ENCODE measurements around the gene UBE2I.
"Not testable (repeated sequence)": the region's sequence is repeated elsewhere in the genome, so short reads cannot be mapped to it uniquely, and the experiment has no call there.

The UBE2I gene

DNA sequence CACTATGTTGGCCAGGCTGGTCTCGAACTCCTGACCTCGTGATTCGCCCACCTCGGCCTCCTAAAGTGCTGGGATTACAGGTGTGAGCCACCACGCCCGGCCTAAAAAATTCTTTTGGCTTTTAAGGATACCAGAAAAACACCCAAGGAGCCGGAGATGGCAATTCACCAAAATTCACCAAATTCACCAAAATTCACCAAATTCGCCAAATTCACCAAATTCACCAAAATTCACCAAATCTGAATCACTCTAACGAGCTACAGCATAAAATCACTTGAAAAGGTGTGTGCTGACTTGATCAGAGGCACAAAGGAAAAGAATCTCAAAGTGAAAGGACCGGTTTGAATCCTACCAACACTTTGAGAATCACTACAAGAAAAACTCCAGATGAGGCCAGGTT lies 19.5 kb downstream of the UBE2I start:
- DNase-seq: not testable (repeated sequence)

DNA sequence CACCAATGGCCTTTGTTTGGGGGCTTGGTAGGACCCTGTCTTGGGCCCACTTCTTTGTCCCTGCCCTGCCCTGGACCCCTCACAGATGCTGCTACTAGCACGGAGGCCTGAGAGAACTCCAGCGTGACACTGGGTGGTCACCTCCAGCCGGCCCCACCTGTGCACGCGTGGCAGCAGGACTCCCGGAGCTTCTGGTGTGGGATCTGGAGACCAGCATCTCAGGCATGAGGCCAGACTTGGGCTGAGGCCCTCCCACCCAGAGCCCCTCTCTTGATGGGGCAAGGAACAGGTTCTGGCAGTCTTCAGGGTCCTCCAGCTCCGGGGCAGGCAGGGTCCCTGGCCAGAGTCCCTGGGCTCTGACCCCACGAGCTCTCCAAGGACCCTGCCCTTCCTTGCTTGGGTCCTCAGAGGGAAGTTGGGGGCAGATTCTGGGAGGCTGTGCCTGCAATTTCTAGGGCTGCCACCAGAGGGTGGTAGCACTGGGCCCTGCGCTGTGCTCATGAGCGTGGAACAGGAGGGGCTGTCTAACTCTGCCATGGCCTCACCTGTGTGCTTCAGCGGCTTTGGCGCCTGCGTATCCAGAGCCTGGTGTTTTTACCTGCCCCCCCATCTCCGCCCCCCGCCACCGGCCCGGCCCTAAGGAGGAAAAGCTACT lies 21.0 kb downstream of the UBE2I start:
- no peak for DNase-seq

DNA sequence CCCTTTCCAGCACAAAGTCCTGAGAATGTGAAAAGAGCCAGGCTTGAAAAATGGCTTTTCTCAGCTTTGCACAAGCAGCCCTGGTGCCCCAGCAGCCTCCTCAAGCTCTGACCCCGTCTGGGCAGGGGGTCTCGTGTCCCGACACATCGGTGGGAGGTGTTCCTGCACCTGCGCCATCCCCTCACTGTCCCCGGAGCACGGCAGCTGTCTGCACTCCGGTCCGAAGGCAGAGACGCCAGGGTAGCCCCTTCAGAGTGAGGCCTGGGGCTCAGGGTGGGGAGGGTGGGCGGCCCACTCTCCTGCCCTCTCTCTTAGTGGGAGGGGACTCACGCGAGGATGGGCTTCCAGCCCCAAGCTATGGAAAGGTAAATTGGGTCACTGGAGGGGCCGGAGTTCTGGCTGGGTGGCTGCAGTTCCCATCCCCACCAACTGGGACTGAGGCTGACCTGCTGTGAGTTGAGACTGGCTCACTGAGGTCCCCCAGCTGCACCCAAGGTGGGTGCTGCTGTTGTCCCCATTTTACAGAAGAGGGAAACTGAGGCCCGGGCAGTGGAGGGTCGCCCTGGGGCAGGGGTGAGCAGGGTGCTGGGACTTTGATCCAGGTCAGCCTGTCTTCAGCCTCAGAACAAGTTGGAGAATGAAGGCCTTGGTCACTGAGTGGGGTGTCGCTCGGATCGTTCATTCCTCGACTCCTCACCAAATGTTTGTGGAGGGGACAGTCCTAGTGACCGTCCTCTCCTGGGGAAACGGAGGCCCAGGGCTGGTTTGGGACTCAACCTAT lies 21.7 kb downstream of the UBE2I start:
- DNase-seq: no peak

DNA sequence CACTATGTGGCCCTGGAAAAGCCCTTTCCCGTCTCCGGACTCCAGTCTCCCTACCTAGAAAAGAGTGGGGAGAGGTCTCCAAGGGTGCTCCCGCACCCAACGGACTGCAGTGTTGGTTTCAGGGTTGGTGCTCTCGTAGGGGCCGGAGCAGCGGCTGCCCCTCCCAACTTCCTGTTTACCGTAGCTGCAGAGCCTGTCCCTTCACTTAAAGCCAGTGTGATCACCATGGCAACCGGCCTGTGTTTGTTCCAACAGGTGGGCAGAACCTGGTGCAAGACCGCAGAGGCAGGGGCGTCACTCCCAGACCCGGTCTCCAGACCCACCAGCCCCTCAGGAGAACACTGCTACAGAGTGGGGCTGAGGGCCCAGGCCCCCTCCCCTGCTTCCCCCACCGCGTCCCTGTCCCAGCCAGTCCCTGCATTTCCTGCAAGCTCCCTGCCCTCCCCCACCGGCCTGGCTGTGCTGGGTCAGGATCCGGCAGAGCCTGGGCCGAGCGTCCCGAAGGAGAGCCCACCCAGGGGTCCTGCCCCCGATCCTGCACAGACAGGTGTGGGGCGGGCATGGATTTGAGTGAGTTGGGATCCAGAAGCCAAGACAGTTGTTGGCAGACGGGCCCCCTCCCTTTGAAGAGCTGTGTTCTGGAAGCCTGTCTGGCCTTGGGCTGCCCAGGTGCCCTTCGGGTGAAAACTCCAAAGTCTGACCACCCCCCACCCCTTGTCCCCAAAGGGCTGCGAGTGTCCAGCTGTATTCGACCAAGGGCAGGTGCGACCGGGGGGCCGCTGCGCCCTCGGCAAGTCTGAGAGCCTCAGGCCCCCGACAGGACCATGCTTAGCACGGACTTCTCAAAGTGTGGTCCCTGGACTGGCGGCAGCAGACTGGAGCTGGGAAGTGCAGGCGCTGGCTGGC lies 22.5 kb downstream of the UBE2I start:
- DNase-seq: peak in 9 of 56 donors; percentile 4 to 40 (median 10)

DNA sequence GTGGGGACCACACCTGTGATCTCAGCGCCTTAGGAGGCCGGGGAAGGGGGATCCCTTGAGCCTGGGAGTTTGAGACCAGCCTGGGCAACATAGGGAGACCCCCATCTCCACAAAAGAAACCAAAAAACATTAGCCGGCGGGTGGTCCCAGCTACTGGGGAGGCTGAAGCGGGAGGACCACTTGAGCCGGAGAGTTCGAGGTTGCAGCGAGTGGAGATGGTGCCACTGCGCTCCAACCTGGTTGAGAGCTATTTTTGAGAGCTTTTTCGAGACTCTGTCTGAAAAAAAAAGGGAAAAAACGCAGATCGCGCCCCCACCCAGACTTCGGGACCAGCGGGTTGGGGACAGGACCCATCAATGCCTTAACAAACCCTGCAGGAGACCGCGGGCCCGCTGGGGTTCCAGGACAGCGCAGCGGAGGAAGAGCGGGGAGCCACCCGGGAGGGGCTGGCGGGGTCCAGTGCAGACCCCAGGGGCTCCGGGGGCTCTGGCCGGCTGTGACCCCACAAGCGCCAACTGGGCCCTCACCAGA lies 23.2 kb downstream of the UBE2I start:
- no peak for DNase-seq

DNA sequence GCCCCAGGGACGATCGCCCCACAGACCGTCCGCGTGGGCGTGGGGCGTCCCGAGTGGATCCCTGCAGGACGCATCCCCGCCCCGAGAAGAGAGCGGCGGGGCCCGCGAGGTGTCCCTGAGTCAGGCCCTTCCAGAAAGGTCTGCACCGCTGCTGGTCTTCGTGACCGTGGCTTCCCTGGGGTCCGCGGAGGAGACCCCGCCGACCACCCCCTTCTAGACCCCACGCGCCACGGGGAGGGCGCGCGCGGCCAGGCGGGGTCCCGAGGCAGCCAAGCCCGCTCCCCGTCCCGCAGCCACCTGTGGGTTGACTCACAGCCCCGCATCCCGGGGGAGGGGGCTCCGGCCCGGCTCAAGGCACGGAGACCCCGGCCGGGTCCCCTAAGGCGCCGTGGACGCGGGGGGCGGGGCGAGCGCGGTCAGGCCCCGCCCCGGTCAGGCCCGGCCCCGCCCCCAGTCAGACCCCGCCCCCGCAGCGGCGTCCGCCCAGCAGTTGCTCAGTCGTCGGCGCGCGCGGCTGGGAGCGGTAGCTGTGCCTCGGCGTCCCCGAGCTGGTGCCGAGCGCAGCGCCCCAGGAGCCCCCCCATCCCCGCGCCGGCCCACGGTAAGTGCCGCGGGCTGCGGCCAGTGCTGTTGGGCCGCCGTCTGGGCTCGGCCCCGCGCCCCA lies 23.8 kb downstream of the UBE2I start, which contains the start of gene BAIAP3:
Gene BAIAP3 (plus strand): TSS at position 497 of the 664 bp plus-strand sequence. CDS start 4,905 bp downstream, outside the sequence.
- peak in 20 of 56 donors; percentile 9 to 55 (median 27) for DNase-seq

DNA sequence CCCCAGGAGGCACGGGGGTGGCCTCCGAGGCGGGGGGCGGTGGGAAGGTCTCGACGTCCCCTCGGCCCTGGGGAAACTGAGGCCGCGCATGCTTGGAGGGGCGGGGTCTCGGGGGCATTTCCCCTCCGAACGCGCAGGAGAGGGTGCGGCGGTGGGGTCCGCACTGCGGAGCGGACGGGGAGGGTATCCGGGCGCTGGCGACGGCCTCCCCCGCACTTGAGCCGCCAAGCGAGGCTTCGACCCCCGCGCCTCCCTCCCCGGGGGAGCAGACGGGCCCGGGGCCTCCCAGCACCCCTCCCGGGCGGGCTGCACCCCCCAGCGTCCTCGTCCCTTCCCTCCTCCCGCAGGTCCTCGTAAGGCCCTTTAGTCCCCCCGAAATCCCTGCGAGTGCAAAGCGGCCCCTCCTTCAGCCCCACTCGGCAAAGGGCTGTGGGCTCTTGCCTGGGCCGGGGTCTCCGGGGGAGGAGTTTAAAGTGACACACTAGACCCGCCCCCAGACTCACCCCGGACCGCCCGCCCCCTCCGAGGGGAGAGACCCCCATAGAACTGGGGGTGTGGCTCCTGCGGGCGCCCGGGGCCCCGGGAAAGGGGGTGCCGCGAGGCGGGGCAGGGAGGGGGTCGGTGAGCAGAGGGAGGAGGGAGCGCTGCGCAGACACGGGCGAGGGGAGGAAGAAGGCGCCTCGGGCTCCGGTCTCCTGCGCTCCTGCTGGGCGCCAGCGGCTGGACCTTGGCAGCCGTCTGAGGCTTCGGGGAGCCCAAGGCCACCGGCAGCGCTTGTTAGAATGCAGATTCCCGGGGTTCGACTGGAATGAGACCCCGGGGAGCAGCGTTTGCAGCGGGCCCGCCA lies 24.6 kb downstream of the UBE2I start:
- peak in 1 of 56 donors; percentile 23 for DNase-seq

DNA sequence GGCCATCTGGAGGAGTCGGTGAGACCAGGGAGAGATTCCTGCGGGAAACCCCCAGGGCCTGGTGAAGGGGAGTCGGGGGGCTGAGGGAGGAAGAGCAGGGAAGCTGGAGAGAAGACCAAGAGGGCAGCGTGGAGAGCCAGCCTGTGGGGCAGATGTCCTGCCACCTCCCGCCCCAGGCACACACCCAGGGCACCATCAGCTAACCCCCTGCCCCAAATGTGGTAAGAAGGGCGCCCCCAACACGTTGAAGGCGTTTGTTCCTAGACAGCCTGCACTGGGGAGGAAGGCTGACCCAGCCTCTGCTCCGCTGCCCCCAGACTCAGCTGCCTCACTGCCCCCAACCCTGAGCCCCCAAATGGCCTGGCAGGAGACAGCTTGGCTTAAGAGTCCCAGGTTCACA lies 25.3 kb downstream of the UBE2I start:
- no peak for DNase-seq

DNA sequence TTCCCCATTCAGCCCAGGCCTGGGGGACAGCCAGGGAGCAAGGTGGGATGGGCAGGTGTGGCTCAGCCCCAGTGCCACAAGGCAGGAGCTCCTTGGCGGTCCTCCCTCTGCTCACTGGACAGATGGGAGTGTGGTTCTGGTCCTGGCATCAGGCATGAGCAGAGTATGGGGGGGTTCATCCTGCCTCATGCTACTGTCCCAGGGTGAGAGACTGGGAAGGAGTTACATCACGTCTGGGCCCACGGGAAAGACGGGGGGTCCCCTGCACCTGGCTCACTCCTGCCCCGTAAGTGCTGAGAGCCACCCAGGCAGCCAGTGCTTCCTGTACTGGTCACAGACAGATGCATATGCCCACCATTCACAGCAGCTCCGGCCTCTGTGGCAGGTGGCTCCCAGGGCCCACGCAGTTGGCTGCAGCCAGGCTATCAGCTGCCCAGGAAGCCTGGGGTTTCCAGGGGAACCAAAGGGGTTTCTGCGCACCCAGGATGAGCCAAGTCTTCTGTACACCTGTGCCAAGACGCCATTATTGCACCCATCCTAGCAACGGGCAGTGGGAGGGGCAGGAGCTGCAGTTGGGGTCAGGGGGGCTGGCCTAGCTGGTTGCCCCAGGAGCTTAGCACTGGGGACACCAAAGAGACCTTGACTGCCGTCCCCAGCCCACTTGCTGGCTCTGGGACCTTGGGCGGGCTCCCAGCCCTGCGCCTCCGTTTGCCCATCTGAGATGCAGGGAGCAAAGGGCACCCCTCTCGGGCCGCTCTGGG lies 26.0 kb downstream of the UBE2I start:
- peak in 19 of 56 donors; percentile 11 to 74 (median 28) for DNase-seq

DNA sequence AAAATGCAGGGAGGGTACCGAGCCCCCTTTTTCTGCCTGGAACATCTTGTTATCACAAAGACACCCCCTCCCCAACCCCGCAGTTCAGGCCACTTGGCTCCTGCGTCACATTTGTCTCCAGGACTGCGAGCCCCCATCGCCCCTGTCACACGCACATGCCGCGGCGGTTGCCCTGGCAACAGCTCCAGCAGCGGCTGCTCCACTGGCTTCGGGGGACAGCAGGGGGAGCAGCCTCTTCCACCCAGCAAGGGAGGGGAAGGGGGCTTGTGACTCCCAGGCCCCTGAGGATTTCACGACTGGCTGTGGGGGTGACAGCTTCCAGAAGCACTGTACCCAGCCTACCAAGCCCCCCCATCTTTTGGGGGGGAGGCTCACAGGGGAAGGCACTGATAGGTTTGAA lies 26.6 kb downstream of the UBE2I start:
- peak in 20 of 56 donors; percentile 3 to 56 (median 30) for DNase-seq

DNA sequence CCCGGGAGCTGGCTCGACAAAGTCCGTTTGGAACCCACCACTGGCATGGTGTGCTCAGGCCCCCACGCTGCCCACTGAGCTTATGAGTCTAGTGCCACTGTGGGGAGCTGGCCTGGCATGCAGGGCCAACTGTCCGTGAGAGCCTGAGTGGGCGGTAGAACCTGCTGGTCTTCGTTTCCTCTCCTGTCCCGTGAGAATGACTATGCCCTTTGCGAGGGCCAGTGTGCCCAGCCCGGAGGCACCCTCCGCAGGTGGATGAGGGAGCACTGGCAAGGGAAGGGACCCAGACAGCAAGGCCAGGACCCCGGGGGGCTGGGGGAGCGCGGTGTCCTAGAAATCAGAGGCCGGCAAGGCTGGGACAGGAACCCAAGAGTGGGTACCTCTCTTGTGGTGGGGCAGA lies 27.2 kb downstream of the UBE2I start:
- DNase-seq: no peak

DNA sequence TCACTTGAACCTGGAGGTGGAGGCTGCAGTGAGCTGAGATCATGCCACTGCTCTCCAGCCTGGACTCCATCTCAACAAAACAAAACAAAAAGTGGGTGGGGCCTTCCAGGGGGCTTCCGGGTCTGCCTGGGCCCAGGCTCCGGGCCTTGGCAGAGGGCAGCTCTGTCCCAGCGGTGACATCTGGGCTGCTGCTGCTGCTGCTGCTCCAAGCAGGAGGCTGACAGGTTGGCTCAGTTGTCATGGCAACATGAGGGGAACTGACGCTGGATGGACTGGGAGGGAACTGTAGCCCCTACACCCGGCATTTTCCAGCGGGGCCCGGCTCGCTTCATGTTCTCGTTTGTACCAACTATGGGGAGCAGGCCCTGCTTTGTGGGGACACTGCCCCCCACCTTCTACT lies 28.1 kb downstream of the UBE2I start:
- no peak for DNase-seq

DNA sequence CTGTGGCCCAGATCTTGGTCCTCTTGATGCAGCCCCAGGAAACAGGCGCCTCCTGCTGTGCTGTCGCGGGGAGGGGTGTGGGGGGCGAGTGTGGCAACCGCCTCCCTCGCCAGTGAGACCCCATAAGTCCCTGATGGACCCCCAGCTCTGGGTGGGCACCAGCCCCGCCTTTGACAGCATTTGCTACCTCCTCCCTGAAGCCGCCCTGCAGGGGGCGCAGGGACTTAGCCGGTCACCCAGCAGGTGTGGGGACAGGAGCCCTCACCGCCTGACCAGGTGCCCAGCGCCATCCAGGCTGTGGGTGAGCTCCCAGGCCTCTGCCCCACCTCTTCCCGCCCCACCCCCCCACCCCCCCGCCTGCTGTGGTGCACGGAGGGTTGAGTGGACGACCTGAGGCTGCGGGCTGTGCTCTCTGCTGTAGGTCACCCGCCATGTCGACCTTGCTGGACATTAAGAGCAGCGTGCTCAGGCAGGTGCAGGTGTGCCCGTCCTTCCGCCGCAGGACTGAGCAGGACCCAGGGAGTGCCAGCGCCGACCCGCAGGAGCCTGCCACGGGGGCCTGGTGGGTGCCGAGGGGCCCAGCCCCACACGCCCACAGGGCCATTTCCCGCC lies 28.8 kb downstream of the UBE2I start:
- DNase-seq: no peak

DNA sequence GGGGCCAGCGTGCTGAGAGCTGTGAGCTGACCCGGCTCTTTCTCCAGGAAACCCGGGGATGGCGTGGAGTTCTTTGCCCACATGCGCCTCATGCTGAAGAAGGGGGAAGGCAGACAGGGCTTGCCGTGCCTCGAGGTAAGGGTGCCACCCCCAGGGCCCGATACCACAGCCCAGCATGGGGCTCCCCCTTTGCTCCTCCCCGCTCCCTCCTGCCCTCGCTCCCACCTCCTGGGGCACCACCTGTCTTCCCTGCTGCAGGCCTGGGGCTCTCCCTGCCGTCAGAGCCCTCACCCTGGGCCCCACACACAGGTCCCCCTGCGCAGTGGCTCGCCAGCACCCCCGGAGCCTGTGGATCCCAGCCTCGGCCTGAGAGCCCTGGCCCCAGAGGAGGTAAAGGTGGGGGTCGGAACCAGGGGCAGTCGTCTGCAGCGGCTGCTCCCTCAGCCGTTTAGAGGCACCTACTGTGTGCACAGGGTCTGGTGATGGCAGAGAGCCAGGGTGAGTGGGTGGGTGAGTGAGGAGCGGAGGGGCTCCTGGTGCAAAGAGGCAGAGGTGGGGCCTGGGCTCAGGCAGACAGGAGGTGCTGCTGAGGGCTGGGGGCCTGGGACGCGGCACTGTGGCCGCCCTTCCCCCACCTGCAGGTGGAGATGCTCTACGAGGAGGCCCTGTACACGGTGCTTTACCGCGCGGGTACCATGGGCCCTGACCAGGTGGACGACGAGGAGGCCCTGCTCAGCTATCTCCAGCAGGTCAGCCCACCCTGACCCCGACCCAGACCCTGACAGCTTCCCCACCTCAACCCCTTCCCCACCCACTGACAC lies 29.6 kb downstream of the UBE2I start:
- no peak for DNase-seq

DNA sequence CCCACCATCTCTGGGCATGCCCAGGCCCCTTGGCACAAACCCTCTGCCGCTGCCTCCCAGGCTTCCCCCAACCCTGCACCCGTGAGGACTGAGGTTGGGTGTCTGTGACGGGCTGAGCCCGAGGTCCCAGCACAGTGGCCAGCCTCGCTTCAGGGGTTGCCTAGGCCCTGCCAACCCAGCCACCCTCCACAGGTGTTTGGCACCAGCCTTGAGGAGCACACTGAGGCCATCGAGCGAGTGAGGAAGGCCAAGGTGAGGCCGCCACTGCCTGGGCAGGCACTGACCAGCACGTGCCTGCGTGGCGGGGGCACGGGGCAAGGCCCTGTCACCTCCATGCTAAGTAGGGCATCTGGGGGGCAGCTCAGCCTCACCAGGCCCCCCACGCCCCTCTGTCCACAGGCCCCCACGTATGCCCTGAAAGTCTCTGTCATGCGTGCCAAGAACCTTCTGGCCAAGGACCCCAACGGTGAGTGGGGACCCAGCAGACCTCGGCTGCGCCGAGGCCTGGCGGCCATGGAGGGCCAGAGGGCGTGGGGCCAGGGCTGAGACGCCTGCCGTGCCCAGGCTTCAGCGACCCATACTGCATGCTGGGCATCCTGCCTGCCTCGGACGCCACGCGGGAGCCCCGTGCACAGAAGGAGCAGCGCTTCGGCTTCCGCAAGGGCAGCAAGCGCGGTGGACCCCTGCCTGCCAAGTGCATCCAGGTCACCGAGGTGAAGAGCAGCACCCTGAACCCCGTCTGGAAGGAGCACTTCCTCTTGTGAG lies 31.5 kb downstream of the UBE2I start:
- no peak for DNase-seq

DNA sequence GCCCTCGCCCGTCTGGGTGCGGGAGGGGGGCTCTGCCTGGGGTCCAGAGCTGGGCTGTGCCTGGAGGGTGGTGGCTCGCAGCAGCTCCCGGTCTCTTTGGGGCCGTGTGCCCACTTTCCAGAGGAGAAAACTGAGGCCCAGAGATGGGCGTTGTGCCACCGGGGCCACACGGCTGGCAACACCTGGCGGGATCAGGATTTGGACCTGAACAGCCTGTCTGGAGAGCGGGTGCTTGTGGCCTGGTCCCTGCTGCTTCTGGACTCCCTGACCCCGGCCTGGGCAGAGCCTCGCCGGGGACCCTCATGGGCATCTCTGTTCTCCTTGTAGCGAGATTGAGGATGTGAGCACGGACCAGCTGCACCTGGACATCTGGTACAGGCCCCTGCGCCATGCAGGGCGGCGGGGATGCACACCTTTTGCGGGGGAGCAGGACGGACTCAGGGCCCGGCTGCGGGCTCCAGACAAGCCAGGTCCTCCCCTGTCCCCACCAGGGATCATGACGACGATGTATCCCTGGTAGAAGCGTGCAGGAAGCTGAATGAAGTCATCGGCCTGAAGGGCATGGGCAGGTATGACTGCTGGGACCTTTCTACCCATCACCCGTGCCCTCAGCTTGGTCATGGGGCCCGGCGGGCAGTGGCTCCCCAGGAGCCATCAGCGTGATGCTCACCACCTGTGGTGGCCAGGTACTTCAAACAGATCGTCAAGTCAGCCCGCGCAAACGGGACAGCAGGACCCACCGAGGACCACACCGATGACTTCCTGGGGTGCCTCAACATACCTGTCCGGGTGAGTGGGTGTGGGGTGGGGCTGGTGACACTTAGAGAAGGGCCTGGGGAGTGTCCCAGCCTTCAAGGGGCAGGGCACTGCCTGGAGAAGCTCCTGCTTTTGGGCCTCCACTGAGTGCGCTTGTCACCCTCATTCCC lies 32.3 kb downstream of the UBE2I start:
- no peak for DNase-seq

All from amygdala (tissue), 56 donors.